Erythroblast (primary cell): ENCODE results near the gene PIAS4.

Source experiments
- GATA1 ChIP-seq: IDR thresholded peaks from 2 replicates; pipeline ENCODE4 v1.6.1; 2011; ENCODE audit warnings: low read depth, mild to moderate bottlenecking, control low read depth, low read length, moderate library complexity
- POLR2A ChIP-seq: IDR thresholded peaks from 2 replicates; pipeline ENCODE4 v1.6.1; 2011; ENCODE audit warnings: mild to moderate bottlenecking, low read length

GRCh38 chr19:4030552-4030951, 23.0 kb downstream of the PIAS4 start:
- TF ChIP-seq POLR2A (no peak), GATA1 (no peak)
